Gastroesophageal sphincter (tissue), 3 donors: ENCODE measurements around the gene FAM83F.

Experiments
- CTCF ChIP-seq, 4 experiments: fragments of 200-600 bp in 2 of 4; fragments of 450-650 bp in 2 of 4; sonication (generic) in 1 of 4; IDR thresholded peaks; one replicate each; pipeline ENCODE4 v1.5.1; 2017 to 2019; ENCODE audit warnings: antibody characterized with exemption in 4 of 4, mild to moderate bottlenecking in 2 of 4, moderate library complexity in 2 of 4
- EP300 ChIP-seq: sonication (generic); formaldehyde crosslinking; IDR thresholded peaks from one replicate; pipeline ENCODE4 v1.6.1; 2017; ENCODE audit warnings: antibody characterized with exemption, mild to moderate bottlenecking
- POLR2A ChIP-seq, 2 donors: fragments of 450-650 bp; IDR thresholded peaks; one replicate each; pipeline ENCODE4 v1.6.1; 2017; ENCODE audit warnings: antibody characterized with exemption in 2 of 2, mild to moderate bottlenecking in 2 of 2, moderate library complexity in 1 of 2
- POLR2AphosphoS5 ChIP-seq: sonication (generic); formaldehyde crosslinking; IDR thresholded peaks from one replicate; pipeline ENCODE4 v1.6.1; 2017; ENCODE audit warnings: antibody characterized with exemption

GRCh38 chr22:39985383-39986035 lies 9.2 kb upstream of the FAM83F start:
- TF ChIP-seq CTCF (IDR thresholded peaks at IDR 0.05), result no peak
- TF ChIP-seq POLR2A (IDR thresholded peaks at IDR 0.05), result no peak
- TF ChIP-seq EP300, result no peak
- no peak for TF ChIP-seq POLR2AphosphoS5
